Kidney epithelial cell (primary cell): ENCODE data around the gene ADGRF1. TPM values are rescaled to one million over a fixed set of nuclear protein-coding genes. Genes with fewer than 3 reads are reported as not detected.

Experiments used
- DNase-seq: peaks from one replicate; pipeline ENCODE4 v3.0.0-alpha.2; 2010; ENCODE audit warnings: low read depth
- H3K27me3 ChIP-seq: 2 replicates; pipeline ENCODE4 v1.6.0; 2011; ENCODE audit warnings: low read length; ENCODE audit not compliant: control insufficient read depth, insufficient read depth
- H3K36me3 ChIP-seq: 2 replicates; pipeline ENCODE4 v1.5.1; 2011; ENCODE audit warnings: low read length; ENCODE audit not compliant: control insufficient read depth, insufficient read depth
- H3K4me3 ChIP-seq: 2 replicates; pipeline ENCODE4 v1.5.1; 2011; ENCODE audit warnings: low read depth, mild to moderate bottlenecking, control low read depth, low read length
- total RNA-seq: library from RNA; depleted of rRNA; stranded (reverse); fragments of >200 nt; gene quantifications from 2 replicates; pipeline ENCODE4 v1.2.3, GENCODE V29; 2015
- TF ChIP-seq, protein P1 (sequence below): IDR thresholded peaks from 2 replicates; pipeline ENCODE4 v1.5.1; 2011; ENCODE audit warnings: mild to moderate bottlenecking, moderate library complexity, low read length, control low read depth, inconsistent platforms; ENCODE audit not compliant: insufficient read depth, poor library complexity, severe bottlenecking

Gene ADGRF1
- total RNA-seq, 1 donor from 2014 or later, result 5.3 TPM

DNA sequence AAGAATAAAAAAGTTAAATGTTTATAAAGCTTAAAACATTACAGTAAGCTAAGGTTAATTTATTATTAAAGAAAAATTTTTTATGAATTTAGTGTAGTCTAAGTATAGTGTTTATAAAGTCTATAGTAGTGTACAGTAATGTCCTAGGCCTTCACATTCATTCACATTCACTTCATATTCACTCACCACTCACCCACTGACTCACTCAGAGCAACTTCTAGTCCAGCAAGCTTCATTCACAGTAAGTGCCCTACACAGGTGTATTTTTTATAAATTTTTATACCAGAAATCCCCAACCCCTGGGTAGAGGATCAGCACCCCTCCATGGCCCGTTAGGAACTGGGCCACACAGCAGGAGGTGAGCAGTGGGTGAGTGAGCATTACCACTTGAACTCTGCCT lies 24.3 kb upstream of the ADGRF1 start:
- Histone ChIP-seq H3K27me3 (no peaks in the 10 kb centered on the region), H3K4me3 (no peak overlapping the region), H3K36me3 (no peaks in the 10 kb centered on the region)
- TF ChIP-seq, protein P1, sequence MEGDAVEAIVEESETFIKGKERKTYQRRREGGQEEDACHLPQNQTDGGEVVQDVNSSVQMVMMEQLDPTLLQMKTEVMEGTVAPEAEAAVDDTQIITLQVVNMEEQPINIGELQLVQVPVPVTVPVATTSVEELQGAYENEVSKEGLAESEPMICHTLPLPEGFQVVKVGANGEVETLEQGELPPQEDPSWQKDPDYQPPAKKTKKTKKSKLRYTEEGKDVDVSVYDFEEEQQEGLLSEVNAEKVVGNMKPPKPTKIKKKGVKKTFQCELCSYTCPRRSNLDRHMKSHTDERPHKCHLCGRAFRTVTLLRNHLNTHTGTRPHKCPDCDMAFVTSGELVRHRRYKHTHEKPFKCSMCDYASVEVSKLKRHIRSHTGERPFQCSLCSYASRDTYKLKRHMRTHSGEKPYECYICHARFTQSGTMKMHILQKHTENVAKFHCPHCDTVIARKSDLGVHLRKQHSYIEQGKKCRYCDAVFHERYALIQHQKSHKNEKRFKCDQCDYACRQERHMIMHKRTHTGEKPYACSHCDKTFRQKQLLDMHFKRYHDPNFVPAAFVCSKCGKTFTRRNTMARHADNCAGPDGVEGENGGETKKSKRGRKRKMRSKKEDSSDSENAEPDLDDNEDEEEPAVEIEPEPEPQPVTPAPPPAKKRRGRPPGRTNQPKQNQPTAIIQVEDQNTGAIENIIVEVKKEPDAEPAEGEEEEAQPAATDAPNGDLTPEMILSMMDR, result no peak
- DNase-seq, result no peak

DNA sequence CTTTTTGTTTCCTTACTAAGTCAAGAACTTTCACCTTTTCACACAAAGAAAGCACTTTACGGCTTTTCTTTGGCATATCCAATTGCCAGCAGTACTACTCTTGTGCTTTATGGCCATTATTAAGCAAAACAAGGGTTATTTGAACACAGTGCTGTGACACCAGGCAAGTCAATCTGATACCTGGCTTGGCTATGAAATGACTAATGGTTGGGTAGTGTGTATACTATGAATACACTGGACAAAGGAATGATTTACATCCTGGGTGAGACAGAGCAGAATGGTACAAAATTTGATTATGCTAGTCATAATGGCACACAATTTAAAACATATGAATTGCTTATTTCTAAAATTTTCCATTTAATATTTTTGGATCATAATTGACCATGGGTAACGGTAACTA lies 22.1 kb upstream of the ADGRF1 start:
- Histone ChIP-seq H3K4me3 (no peak overlapping the region), H3K27me3 (no peaks in the 10 kb centered on the region), H3K36me3 (no peaks in the 10 kb centered on the region)
- TF ChIP-seq, protein P1, result no peak
- DNase-seq, result no peak

DNA sequence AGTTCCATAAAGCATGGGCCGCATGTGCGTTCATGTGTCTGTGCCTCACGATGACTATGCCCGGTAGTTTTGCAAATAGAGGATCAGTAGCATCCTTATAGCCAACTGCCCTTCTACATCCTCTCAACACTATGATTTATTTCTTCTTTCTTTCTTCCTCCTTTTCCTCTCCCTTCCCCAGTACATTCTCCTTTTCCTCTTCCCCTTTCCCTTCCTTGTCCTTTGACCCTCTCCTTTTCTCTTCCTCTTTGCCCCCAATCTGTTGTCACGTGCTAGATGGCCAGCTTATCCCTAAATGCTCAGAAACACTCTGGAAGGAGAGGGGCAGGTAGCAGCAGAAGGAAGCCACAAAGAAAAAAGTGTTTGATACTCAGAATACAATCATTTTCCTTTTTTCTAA lies 20.2 kb upstream of the ADGRF1 start:
- TF ChIP-seq, protein P1, result no peak
- Histone ChIP-seq H3K27me3 (no peaks in the 10 kb centered on the region), H3K4me3 (no peak overlapping the region), H3K36me3 (no peaks in the 10 kb centered on the region)
- no peak for DNase-seq

DNA sequence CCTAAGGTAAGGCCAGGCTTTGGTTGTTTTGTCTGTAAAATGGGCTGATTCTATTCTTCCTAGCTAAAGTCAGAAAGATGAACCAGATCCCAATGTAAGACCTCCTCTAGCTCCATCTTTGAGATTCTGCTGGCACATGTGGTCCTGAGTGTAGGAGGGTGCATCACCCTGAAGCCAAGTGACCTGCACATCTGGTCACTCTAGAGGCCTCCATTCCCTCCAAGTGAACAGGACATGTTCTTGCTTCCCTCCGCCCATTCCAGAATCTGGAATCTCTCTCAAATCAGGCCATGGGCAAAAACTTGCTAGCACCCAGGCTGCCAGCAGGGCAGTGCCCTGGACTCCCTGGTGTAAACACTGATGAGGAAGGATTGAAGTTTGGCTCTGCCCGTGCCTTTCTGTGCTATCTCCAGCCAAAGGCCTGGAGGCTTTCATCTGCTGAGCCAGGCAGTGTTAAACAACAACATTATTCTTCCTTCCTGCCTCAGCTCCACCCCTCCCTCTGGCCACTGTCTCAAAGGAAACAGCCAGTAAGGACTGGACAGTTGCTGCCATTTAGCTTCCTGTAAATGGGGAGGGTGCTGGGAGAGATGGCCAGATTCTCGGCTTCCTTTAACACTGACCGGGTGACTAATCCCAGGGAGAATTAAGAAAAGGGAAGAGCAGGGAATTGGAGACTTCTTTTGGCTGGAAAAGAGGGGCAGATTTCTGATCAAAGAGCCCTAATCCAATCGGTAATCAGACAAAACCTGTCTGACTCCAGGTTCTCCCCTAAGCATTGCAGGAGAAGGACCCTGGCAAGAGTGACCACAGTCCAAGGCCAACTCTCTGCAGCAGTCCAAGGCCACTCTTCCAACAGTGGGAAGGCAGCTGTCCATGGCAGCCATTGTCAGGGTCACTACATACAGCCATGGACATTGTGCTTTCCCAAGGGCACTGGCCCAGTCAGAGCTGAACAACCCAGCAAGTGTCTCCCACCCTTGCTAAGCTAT lies 19.5 kb upstream of the ADGRF1 start:
- no peak overlapping the region for H3K4me3 ChIP-seq
- TF ChIP-seq, protein P1, result no peak
- H3K27me3 ChIP-seq, result no peaks in the 10 kb centered on the region
- no peaks in the 10 kb centered on the region for H3K36me3 ChIP-seq
- DNase-seq, result no peak

DNA sequence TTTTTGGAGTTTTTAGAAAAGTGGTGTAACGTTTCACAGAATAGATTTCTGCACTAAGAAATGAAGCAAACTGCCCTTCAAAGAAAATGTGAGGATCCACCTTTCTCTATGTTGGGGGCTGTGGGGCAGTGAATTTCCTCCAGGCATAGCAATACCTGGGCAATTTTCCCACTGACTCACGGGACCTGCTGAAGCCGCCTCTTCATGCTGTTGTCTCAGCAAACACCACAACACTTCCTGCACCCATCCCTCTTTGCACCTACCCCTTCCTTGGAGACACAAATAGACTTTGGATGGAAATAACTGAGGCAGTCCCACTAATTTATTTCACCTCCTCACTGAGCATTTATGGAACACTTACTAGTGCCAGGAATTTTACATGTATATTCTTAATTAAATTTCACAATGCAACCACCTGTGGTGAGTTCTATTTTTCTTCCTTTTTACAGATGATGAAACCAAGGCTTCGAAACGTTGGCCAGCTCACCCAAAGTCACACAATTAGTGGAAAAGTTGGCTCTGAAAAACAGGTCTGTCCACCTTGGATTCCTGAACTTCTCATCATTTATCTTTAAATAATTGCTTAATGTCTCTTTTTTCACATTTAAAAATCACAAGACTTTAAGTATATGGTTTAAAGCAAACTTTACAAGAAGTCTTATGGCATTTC lies 17.2 kb upstream of the ADGRF1 start:
- Histone ChIP-seq H3K4me3 (no peak overlapping the region), H3K36me3 (no peaks in the 10 kb centered on the region), H3K27me3 (no peaks in the 10 kb centered on the region)
- TF ChIP-seq, protein P1, result no peak
- DNase-seq, result no peak
